Transverse colon (tissue), 3 donors: ENCODE measurements around the gene CD300LG.

Source experiments
- CTCF ChIP-seq, 5 experiments: fragments of 200-600 bp in 3 of 5; fragments of 450-650 bp in 2 of 5; sonication (generic) in 3 of 5; IDR thresholded peaks; 1 replicate in 2 of 5; 2 replicates in 3 of 5; pipeline ENCODE4 v1.5.1; 2016 to 2017; ENCODE audit warnings: antibody characterized with exemption in 5 of 5, inconsistent platforms in 3 of 5, mild to moderate bottlenecking in 2 of 5, moderate library complexity in 1 of 5
- EP300 ChIP-seq: sonication (generic); formaldehyde crosslinking; IDR thresholded peaks from one replicate; pipeline ENCODE4 v1.6.1; 2017; ENCODE audit warnings: antibody characterized with exemption, low read depth

- TF ChIP-seq CTCF (IDR thresholded peaks at IDR 0.05) (no peak), EP300 (no peak)
These were observed 20.8 kb upstream of the CD300LG start for GRCh38 chr17:43826206-43826605.
